GM19328 (cell line): ENCODE data around the gene LRRC45.

ENCODE experiments used
- ATAC-seq: cut with Tn5 transposase; IDR thresholded peaks from one replicate; pipeline ENCODE4 v1.9.1; 2021; ENCODE audit warnings: mild to moderate bottlenecking, moderate library complexity; ENCODE audit not compliant: unreplicated experiment

The LRRC45 gene

DNA sequence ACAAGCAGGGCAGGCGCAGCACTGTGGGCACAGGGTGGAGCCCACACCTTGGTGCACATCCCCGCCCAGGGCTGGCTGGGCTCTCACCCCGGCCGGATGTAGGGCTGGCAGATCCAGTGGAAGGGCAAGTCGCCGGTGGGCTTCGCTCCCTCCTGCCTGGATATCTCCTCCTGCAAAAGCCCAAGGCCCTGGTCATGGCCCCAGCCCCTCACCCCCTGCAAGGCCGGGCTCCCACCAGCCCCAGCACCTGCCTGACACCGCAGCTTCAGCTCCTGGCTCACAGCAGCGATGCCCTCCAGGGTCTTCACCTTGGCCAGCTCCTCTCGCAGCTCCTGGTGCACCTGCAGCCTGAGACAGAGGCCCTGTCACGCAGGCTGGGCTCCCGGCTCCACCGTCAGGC lies 37.5 kb downstream of the LRRC45 start:
- ATAC-seq, result no peak

DNA sequence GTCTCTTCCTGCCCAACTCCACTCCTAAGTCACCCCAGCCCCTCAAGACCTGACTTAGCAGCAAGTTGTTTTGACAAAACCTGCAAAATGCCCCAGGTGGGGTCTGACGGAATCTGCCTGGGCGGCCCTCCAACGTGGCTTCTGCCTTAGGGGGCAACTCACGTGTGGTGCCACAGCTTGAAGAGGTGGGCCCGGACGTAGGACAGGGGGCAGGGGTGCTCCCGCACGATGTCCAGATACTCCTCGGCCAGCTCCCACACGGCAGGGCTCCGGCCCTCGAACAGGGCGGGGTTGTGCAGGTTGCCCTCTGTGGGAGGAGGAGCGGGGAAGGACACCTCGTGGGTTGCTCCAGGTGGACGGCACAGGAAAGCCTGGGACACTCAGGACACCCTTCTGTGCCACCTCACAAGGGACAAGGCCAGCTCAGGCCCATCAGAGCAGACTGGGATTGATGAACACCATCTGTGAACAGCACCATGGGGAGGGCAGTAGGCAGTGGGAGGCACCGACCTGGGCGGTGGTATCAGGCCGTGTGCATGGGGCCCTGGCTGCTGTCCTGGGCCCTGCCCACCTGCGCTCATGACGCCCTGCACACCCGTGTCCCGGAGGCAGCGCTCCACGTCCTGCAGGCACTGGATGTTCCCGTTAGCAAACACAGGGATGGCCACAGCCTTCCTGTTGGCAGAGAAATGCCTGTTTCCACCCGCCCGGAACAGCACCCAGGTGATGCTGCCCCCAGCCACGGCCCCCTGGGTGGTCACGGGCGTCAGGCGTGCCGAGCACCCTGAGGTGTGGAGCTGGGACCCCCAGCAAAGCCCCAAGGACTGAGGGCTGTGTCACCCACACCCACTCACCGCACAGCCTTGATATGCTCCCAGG lies 38.2 kb downstream of the LRRC45 start:
- no peak for ATAC-seq

- no peak for ATAC-seq
Measured at GRCh38 chr17:82062076-82062983, 39.2 kb downstream of the LRRC45 start.

GRCh38 chr17:82062984-82063368 lies 39.9 kb downstream of the LRRC45 start:
- ATAC-seq, result no peak

DNA sequence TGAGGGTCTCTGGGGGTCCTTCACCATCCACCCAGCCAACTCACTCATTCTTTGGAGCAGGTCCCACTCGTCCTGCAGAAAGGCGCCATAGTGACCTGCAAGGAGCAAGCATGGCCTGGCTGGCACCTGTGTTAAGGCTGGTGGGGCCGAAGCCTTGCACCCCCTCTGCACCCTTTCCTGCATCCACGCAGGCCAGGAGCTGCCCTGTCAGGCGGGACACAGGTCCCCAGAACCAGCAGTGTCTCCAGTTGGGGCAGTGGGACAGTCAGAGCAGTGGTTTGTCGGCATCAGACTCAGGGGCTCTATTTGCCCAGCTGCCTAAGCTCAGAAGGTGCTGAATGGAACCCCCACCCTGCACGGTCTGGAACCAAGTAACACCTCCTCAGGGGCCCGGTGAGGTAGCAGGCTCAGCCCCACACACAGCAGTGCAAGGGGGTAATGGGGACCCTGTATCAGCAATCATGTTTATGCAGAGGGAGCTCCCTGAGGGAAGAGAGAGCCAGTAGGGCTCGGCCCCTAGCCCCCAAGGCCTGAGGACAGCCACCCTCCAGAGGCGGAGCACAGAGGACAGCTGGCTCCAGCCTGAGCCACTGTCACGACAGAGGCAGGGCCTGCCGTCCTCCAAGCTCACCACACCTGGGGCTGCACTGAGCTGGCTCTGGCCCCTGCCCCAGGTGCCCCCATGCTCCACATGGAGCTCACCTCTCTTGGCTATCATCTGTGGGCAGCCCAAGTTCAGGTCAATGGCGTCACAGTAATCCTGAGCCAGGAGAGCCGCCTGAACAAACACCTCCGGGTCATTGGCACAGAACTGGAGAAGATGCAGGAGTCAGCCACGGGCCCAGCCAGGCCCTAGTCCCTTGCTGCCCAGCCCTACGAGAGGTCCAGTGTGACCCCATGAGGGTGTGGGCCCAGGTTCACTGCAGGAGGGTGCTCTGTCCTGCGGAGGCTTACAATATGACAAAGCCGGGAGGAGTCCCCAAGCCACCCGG lies 40.6 kb downstream of the LRRC45 start:
- no peak for ATAC-seq

- no peak for ATAC-seq
Measured at GRCh38 chr17:82064433-82065192, 41.5 kb downstream of the LRRC45 start.

GRCh38 chr17:82065193-82065637 lies 42.1 kb downstream of the LRRC45 start:
- peak; percentile 20 for ATAC-seq

DNA sequence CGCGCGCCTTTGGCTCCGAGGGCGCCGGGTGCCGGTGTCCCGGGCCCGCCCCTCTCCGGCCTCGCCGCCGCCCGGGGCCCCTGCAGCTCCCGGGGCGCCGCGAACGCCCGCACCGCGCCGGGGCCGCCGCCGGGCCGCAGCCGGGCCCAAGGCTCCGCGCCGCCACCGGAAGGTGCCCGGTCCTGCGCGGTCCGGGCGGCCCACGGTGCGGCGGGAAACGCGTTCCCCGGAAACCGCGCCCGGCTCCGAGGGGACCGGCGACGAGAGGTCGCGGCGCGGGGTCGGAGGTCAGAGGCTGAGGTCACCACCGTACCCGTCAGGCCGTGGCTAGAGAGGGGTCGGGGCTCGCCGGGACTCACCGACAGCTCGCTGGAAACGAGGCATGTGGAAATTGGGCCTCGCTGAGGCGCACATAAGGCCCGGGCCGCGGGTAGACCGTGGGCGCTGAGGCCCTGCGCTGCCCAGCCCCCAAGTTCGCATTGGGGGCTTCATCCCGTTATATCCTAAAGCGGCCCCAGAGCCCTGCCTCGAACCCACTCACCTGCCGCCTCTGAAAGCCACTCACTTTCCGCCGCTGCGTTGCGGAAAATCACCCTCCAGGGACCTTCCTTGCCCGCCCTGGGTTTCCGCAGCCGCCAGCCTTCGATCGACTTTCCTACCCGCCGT lies 42.7 kb downstream of the LRRC45 start, which contains the start of gene DUS1L:
DUS1L (minus strand) TSS at position 167 of the 666 bp plus-strand sequence. CDS start 745 bp downstream, outside the sequence.
- peak; percentile 60 for ATAC-seq

GRCh38 chr17:82070611-82071010 lies 47.5 kb downstream of the LRRC45 start:
- ATAC-seq, result no peak

DNA sequence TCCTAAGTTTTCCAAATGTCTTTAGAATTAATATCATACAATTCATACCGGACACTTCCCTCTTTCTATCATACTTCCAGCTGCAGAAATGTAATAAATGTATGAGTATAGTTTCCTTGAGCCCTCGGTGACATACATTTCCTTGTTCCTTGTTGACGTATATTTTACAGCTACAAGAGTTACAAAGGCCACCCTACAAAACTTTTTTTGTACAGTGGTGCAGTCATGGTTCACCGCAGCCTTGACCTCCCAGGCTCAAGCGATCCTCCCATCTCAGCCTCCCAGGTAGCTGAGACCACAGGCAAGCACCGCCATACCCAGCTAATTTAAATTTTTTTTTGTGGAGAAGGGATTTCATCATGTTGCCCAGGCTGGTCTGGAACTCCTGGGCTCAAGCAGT lies 49.7 kb downstream of the LRRC45 start:
- ATAC-seq, result no peak

DNA sequence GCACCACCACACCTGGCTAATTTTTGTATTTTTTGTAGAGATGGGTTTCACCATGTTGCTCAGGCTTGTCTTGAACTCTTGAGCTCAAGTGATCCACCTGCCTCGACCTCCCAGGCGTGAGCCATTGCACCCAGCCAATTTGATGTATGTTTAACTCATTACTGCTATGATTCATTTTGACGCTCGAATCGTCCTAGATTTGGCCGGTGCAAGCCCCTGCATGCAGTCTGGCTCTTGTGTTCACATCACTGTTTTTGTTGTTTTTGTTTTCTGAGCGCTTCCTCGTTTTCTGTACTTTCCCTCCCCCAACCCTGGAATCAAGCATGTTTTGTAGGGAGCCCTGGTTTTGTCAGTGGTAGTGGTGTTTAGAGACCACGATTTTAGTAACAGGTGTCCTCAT lies 50.3 kb downstream of the LRRC45 start:
- ATAC-seq, result no peak

- no peak for ATAC-seq
Measured at GRCh38 chr17:82076018-82076784, 53.1 kb downstream of the LRRC45 start.

DNA sequence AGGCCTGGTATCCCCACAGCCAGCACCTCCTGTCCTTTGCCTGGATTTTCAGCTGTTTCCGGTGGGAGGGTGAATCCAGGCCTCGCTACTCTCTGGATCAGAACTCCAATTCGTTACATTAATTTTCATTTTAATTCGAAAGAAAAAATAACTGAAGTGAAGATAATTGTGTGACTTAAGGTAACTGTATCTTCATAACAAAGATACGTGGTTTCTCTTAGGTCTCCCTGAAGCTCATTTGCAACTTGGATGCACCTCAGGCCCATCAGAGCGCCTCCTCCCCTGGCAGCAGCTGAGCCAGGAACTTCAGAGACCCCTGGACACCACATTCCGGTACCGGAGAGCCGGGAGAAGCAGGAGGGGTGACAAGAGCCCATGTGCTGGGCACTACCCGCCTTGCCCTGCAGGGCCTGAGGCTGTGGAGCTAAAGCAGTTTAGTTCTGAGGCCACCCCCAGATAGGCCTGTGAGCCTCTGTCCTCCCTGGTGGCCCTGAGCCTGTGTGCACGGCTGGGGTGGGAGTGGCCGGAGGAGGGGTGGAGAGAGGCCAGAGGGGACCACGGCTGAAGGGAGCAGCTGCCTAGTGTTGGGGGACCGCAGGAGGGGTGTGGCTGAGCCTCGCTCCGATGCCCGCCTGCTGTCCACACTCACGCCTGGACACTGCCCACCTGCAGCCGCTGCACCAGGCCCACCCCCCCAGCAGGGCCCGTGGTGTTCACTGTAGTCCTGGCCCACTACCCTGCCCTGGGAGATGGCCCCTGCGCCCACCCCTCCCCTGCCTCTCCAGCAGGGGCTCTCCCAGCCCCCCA lies 53.9 kb downstream of the LRRC45 start:
- no peak for ATAC-seq

GRCh38 chr17:82077617-82078358 lies 54.7 kb downstream of the LRRC45 start:
- no peak for ATAC-seq

GRCh38 chr17:82078433-82078832 lies 55.3 kb downstream of the LRRC45 start:
- ATAC-seq, result no peak

DNA sequence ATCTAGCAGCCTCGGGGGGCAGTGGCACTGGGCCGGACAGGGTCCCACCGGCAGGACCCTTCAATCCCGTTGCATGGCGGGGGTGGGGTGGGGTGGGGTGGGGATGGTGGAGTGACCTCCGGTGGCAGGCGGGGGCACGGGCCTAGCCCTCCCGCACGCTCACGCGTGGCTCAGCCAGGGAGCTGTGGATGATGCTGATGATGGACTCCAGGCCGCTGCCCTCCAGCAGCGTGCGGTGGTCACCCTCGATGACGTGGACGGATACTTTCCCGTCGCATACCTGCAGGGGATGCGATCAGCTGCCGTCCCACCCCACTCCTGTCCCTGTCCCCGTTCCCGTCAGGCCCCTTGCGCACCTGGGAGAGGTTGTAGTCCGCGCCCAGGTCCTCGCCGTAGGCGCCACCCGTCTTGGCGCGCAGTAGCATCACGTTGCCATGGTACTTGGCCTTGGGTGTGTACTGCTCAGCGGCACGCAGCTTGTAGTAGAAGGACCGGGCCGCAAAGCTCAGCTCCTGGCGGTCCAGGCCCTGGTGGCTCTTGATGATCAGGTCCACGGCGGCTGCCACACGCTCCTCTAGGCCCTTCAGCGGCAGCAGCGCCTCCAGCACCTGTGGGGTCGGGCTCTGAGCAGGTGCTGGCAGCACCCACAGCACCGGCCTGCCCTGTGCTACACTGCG lies 56.0 kb downstream of the LRRC45 start:
- ATAC-seq, result no peak
